ENCODE results near the gene AADAC. TPM values are rescaled to one million over a fixed set of nuclear protein-coding genes. Genes with fewer than 3 reads are reported as not detected.
"Not testable (repeated sequence)": the region's sequence is repeated elsewhere in the genome, so short reads cannot be mapped to it uniquely, and the experiment has no call there.

The AADAC gene
- polyA plus RNA-seq, 5 donors: 0.73 to 2.1 (median 1.1) TPM

DNA sequence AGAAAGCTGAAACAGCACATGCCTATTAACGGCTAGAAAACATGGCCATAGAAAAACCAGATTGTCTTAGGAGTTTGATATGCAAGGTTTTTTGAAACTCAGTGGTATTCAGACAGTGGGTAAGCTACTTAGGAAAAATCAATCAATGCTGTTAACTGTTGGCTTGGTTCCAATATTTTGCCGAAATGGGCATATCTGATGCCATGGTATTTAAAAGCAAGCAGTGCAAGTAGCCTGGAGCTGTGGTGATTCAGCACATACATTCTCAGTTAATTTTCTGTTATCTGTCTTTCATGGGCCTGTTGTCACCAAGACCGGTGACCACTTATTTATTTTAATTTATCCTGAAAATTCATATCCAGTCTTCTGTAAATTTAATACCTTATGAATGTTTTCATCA, 42.2 kb downstream of the AADAC start:
- no peak for DNase-seq

DNA sequence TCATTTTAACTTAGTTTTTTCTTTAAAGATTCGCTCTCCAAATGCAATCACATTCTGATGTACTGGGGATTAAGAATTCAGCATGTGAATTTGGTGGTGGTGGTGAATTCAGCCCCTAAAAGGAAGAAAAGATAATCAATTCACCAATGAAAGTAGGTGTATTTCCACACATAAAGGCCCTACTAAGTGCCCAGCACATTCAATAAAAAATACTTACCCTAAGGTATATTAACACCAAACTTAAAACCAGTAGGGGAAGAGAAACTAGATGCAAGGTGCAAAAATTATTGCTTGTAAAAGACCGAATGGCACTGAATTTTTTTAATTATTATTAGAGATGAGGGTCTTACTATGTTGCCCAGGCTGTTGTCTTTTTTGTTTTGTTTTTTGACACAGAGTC, 42.7 kb downstream of the AADAC start:
- no peak for DNase-seq

GRCh38 chr3:151859233-151859673, 45.3 kb downstream of the AADAC start:
- no peak for DNase-seq

- DNase-seq: no peak
These were observed 46.0 kb downstream of the AADAC start for GRCh38 chr3:151859905-151860304.

GRCh38 chr3:151863611-151864010, 49.7 kb downstream of the AADAC start:
- DNase-seq: no peak

DNA sequence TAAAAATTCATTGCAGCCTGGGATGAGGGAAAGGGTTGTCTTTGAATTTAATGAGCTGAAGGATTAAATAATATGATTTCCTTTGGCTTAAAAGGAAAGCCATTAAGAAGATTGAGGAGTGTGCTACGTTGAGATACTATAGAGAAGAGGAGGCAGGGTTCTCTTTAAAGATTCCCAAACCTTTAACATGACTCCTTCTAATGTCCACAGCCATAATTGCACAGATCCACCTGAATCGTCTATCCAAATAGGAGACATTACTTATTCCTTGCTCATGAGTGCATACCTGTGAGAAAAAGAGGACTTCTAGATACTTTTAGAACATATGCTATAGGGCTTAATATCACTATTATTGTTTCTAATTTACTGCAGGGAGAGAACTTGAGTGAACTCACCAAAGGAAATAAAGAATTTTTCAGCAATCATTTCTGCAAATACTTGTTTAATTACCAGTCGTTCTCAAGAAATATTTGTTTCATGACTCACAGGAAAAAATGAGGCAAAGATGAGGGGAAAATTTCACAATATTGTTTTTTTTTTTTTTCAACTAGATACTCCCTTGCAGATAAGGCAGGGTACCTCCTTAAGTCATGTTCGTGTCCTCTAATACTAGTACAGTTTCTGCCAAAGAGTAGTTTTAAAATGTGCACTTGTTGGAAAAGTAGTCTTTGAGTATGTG, 50.6 kb downstream of the AADAC start:
- DNase-seq: no peak

DNA sequence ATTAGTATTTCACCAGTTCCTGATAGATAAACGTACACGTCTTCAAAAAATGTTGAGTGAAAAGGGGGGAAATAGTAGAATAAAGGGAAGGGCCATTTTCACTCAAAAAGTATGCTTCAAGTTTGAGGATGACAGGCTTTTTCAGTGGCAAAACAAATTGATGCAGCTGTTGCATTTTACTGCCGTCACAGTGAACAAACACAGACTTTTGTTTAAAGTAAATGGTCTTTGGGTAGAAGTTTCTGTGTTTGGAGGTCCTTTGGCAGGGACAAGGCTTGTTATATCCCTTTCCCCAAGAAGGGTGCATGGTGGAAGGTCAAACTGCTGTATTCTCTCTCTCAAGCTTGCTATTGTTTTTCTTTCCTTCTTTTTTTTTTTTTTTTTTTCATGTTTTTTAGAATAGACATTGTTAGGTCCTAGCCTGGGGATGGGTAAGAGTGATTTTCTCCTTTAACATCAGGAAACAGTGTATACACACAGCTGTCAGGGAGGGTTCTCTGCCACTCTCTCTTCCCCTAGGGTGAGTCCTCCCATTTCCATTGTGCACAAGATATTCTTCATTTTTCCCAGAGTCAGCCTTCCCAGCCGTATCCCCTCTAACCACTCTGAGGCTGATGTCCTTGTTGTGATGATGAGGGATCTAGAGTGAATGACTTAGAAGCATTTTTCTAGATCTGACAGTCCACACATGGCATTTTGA, 52.9 kb downstream of the AADAC start:
- no peak for DNase-seq

DNA sequence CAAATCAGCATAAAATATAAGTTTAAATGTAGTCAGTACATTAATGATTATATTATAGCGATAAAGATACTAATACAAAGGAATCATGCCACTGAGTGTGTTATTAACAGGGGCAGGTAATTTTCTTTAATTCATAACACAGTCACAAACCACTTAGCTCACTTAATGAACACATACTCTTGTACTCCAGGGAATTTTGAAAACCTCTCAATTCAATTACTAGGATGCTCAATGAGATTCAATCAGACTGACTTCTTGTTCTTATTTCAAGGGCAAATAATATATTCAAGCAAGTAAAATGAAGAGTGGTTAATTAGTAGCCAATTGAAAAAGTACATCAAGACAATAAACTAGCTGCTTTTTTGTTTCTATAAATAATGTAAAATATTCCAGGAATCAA, 53.8 kb downstream of the AADAC start:
- no peak for DNase-seq

DNA sequence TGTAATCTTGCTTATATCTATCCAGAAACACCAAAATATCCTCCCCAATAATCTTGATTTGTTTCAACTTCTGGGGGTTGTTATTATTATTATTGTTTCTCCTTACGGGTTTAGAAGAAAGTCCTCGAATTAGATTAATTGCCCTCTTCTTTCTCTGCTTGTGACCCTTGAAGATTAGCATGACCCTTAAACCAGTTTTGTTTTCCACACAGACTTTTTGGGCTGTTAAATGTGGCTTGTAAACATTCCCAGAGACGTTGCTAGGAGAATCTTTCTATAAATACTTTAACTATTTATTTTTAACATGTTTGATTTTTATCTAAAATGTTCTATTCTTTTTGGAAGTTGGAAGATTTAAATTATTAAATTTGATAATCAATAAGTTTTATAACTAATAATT, 55.3 kb downstream of the AADAC start:
- DNase-seq: no peak

DNA sequence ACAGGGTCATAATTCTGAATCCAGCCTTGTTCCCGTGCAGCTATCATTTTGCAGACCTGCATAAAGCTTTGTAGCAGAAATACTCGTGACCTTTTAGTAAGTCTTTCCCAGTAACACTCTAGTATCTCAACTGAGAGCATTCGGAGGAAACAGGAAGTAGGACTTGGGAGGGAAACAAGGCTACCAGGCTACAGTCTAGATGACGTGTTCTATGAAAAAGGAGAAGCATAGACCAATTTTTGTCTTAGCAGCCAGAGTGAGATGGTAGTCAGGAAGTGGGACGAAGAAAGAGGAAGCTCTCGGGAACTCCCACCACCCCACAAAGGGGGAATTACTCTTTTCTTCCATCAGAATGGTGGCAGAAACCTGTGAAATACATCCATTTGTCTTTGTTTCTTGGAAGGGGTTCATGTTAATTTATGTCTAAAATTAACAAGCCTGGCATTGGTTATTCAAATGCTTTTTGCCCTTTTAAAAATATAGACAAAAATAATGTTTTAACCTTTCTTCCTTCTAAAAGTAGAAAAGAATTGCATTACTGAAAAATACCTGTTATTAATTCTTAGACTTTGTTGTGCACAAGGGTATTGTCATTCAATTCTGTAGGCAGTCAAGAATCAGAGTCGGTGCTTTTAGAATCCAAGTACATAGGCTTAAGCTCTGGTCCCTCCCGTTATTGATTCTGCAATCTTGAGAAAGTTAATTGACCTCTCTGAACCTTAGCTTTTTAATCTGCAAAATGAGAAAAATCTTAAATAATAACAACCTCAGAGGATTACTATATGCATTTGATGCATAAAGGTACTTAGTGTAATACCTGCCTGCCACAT, 57.9 kb downstream of the AADAC start:
- DNase-seq: no peak

- no peak for DNase-seq
These were observed 59.5 kb downstream of the AADAC start, which contains the start of gene SUCNR1 for GRCh38 chr3:151873398-151873797. Gene SUCNR1 (plus strand): TSS chr3:151873643. CDS start chr3:151879893, 6,250 bp downstream.

- DNase-seq: not testable (repeated sequence)
These were observed 60.2 kb downstream of the AADAC start for GRCh38 chr3:151874079-151874478.

DNA sequence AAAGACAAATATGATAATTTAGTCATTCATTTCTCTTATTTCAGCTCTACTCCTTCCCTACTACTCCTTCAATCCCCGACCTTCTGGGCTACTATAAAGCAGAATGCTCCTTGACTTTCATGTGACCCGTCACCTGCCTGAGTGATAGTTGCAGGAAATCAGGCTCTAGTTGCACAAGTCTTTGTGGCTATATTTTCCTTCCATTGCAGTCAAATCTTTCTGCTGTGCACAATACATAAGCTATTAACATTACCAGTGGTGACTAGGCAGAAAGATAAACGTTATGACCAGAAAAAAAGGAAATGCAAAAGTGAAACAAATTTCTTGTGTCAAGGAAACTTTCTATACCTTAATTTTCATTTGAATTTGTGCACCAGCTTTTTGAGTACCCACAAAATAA, 61.8 kb downstream of the AADAC start:
- no peak for DNase-seq

DNA sequence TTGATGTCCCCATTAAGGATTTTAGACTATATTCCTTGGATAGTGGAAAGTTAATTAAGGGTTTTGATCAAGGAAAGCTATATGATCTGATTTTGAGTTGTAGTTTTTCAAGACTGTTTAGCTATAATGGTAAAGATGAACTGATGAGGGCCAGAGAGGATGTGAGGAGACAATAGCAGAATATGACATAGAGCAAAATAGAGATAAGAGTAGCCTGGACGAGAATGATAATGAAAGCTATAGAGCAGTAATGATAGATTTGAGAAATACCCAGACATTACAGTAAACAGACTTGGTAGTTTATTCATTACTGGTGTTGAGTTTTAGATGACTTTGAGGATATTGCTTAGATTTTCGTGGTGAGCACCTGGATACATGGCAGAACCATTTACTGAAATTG, 63.4 kb downstream of the AADAC start:
- DNase-seq: no peak

Other genes starting within 250 kb of the AADAC start
- gene AADACL2, start 80.2 kb upstream of the AADAC start, polyA plus RNA-seq (ENCODE audit: insufficient read depth in 1 of 5, insufficient read length in 5 of 5, low replicate concordance in 1 of 5): not detected
- gene SUCNR1, start 59.5 kb downstream of the AADAC start, polyA plus RNA-seq (ENCODE audit: insufficient read depth in 1 of 5, insufficient read length in 5 of 5, low replicate concordance in 1 of 5): under 1 TPM; 0.10 to 0.30 (median 0.14) TPM

All from right lung (tissue), 5 donors.